A673 (cell line): ENCODE data around the gene FAM149A.

Experiments
- CTCF ChIP-seq: fragments of 300-800, 200-600 bp; sonication (generic); conservative IDR thresholded peaks from 2 replicates; pipeline ENCODE4 v1.5.1; 2017; ENCODE audit warnings: low read depth, mild to moderate bottlenecking, antibody characterized with exemption, low read length, moderate library complexity, mixed read lengths
- EZH2 ChIP-seq: fragments of 200-600 bp; sonication (generic); IDR thresholded peaks from 2 replicates; pipeline ENCODE4 v1.6.1; 2017; ENCODE audit warnings: borderline replicate concordance, low read depth, mild to moderate bottlenecking, mixed read lengths, antibody characterized with exemption, low read length; ENCODE audit not compliant: poor library complexity, severe bottlenecking

DNA sequence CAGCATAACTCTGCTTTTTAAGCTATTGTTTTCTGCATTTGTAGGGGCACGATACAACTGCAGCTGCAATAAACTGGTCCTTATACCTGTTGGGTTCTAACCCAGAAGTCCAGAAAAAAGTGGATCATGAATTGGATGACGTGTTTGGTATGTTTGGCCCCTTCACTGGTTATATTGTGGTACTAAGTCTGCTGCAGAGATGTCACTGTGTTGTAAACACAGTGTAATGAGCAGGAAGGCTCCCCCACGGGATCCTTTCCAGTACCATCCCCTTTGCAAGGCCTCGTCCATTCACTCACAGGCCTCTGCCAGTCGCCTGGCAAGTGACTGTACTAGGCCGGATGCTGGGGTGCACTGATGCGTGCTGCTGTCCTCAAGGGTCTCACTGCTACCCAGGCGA, 100.7 kb downstream of the FAM149A start:
- no peak for TF ChIP-seq CTCF
- no peak for TF ChIP-seq EZH2
